OCI-M2 (cell line): ENCODE results near the gene MAPKAP1.

Experiments used
- DNase-seq: peaks from one replicate; lab custom pipeline; 2025; ENCODE audit not compliant: unreplicated experiment; lab: John Stamatoyannopoulos, UW

The MAPKAP1 gene

GRCh38 chr9:125435776-125436612, 271.0 kb downstream of the MAPKAP1 start:
- no peak for DNase-seq

GRCh38 chr9:125434986-125435775, 271.8 kb downstream of the MAPKAP1 start:
- DNase-seq: no peak

GRCh38 chr9:125433461-125434011, 273.5 kb downstream of the MAPKAP1 start:
- DNase-seq: no peak

- DNase-seq: no peak
Observed at GRCh38 chr9:125432715-125433385, 274.2 kb downstream of the MAPKAP1 start.

GRCh38 chr9:125431741-125432271, 275.2 kb downstream of the MAPKAP1 start:
- DNase-seq: no peak

- DNase-seq: no peak
Observed at GRCh38 chr9:125431012-125431305, 276.0 kb downstream of the MAPKAP1 start.

GRCh38 chr9:125430161-125431011, 276.6 kb downstream of the MAPKAP1 start:
- DNase-seq: no peak

GRCh38 chr9:125429476-125430160, 277.4 kb downstream of the MAPKAP1 start:
- DNase-seq: no peak

GRCh38 chr9:125428902-125429467, 278.0 kb downstream of the MAPKAP1 start:
- no peak for DNase-seq

- no peak for DNase-seq
Observed at GRCh38 chr9:125428060-125428901, 278.7 kb downstream of the MAPKAP1 start.

GRCh38 chr9:125427556-125427955, 279.5 kb downstream of the MAPKAP1 start:
- no peak for DNase-seq

- DNase-seq: no peak
Observed at GRCh38 chr9:125426926-125427325, 280.1 kb downstream of the MAPKAP1 start.

- no peak for DNase-seq
Observed at GRCh38 chr9:125425901-125426515, 281.0 kb downstream of the MAPKAP1 start.

GRCh38 chr9:125425170-125425897, 281.7 kb downstream of the MAPKAP1 start:
- no peak for DNase-seq

GRCh38 chr9:125423964-125424363, 283.0 kb downstream of the MAPKAP1 start:
- DNase-seq: no peak

GRCh38 chr9:125422853-125423252, 284.2 kb downstream of the MAPKAP1 start:
- DNase-seq: no peak

- DNase-seq: no peak
Observed at GRCh38 chr9:125421591-125422181, 285.3 kb downstream of the MAPKAP1 start.
